H9 (cell line): ENCODE measurements around the gene MT1H. TPM values are rescaled to one million over a fixed set of nuclear protein-coding genes. Genes with fewer than 3 reads are reported as not detected.

Experiments
- DNase-seq: peaks from one replicate; pipeline ENCODE4 v3.0.0-alpha.2; 2017
- H2AFZ ChIP-seq: one replicate; pipeline ENCODE4 v1.6.1; 2013; ENCODE audit warnings: mild to moderate bottlenecking, low read length, control low read depth, moderate library complexity
- H2AK5ac ChIP-seq: 2 replicates; pipeline ENCODE4 v1.6.1; 2013; ENCODE audit warnings: low read length, control low read depth, mixed read lengths; ENCODE audit not compliant: insufficient read length
- H2BK120ac ChIP-seq: one replicate; pipeline ENCODE4 v1.6.1; 2013; ENCODE audit warnings: low read depth, mild to moderate bottlenecking, low read length, control low read depth, inconsistent platforms; ENCODE audit not compliant: poor library complexity, severe bottlenecking
- H2BK12ac ChIP-seq: 2 replicates; pipeline ENCODE4 v1.6.1; 2013; ENCODE audit warnings: low read length, control low read depth, mixed read lengths, low read depth; ENCODE audit not compliant: insufficient read length
- H2BK15ac ChIP-seq: 2 replicates; pipeline ENCODE4 v1.6.1; 2013; ENCODE audit warnings: low read depth, low read length, control low read depth
- H2BK20ac ChIP-seq: one replicate; pipeline ENCODE4 v1.6.1; 2013; ENCODE audit warnings: low read depth, mild to moderate bottlenecking, low read length, control low read depth, inconsistent platforms; ENCODE audit not compliant: poor library complexity, severe bottlenecking
- H2BK5ac ChIP-seq: 2 replicates; pipeline ENCODE4 v1.6.1; 2013; ENCODE audit warnings: low read length, control low read depth, mixed read lengths; ENCODE audit not compliant: insufficient read length
- H3K14ac ChIP-seq: 2 replicates; pipeline ENCODE4 v1.6.1; 2013; ENCODE audit warnings: low read length, control low read depth; ENCODE audit not compliant: insufficient read depth
- H3K18ac ChIP-seq: 2 replicates; pipeline ENCODE4 v1.6.1; 2013; ENCODE audit warnings: low read depth, mild to moderate bottlenecking, mixed read lengths, low read length, control low read depth; ENCODE audit not compliant: insufficient read length
- H3K23ac ChIP-seq: 2 replicates; pipeline ENCODE4 v1.6.1; 2013; ENCODE audit warnings: low read length, control low read depth, mixed read lengths, low read depth; ENCODE audit not compliant: insufficient read length
- H3K23me2 ChIP-seq: 2 replicates; pipeline ENCODE4 v1.6.1; 2013; ENCODE audit warnings: low read depth, mild to moderate bottlenecking, mixed read lengths, low read length, control low read depth; ENCODE audit not compliant: insufficient read length, poor library complexity, severe bottlenecking
- H3K27ac ChIP-seq: 2 replicates; pipeline ENCODE4 v1.5.1; 2013; ENCODE audit warnings: low read length, control low read depth, mixed read lengths, low read depth; ENCODE audit not compliant: insufficient read length
- H3K27me3 ChIP-seq: 2 replicates; pipeline ENCODE4 v1.6.1; 2013; ENCODE audit warnings: low read length, control low read depth, inconsistent platforms; ENCODE audit not compliant: insufficient read depth
- H3K4ac ChIP-seq: 2 replicates; pipeline ENCODE4 v1.6.1; 2013; ENCODE audit warnings: low read depth, mild to moderate bottlenecking, control low read depth, inconsistent platforms, low read length, moderate library complexity
- H3K4me1 ChIP-seq: 2 replicates; pipeline ENCODE4 v1.6.1; 2013; ENCODE audit warnings: low read length, control low read depth, inconsistent platforms; ENCODE audit not compliant: insufficient read depth
- H3K4me2 ChIP-seq: 2 replicates; pipeline ENCODE4 v1.6.1; 2013; ENCODE audit warnings: low read length, control low read depth, mixed read lengths; ENCODE audit not compliant: insufficient read length, insufficient read depth
- H3K56ac ChIP-seq: 2 replicates; pipeline ENCODE4 v1.6.1; 2013; ENCODE audit warnings: low read depth, mild to moderate bottlenecking, mixed read lengths, low read length, control low read depth; ENCODE audit not compliant: insufficient read length
- H3K79me1 ChIP-seq: 2 replicates; pipeline ENCODE4 v1.6.1; 2013; ENCODE audit warnings: low read depth, mild to moderate bottlenecking, moderate library complexity, low read length, control low read depth, inconsistent platforms; ENCODE audit not compliant: insufficient read depth, poor library complexity, severe bottlenecking
- H3K79me2 ChIP-seq: 2 replicates; pipeline ENCODE4 v1.6.1; 2013; ENCODE audit warnings: low read length, control low read depth, inconsistent platforms; ENCODE audit not compliant: insufficient read depth
- H3K9ac ChIP-seq: 2 replicates; pipeline ENCODE4 v1.6.1; 2013; ENCODE audit warnings: low read length, control low read depth, mixed read lengths; ENCODE audit not compliant: insufficient read length; ENCODE audit errors: extremely low read depth
- H3K9me3 ChIP-seq: one replicate; pipeline ENCODE4 v1.6.1; 2013; ENCODE audit warnings: low read depth, low read length, inconsistent platforms; ENCODE audit not compliant: control insufficient read depth
- H3T11ph ChIP-seq: one replicate; pipeline ENCODE4 v1.6.1; 2013; ENCODE audit warnings: mild to moderate bottlenecking, low read length, control low read depth, inconsistent platforms
- H4K20me1 ChIP-seq: one replicate; pipeline ENCODE4 v1.6.1; 2013; ENCODE audit not compliant: control insufficient read depth, insufficient read length, insufficient read depth
- H4K5ac ChIP-seq: 2 replicates; pipeline ENCODE4 v1.6.1; 2013; ENCODE audit warnings: low read depth, mild to moderate bottlenecking, mixed read lengths, low read length, control low read depth; ENCODE audit not compliant: insufficient read length
- H4K8ac ChIP-seq: replicated peaks from 2 replicates; pipeline ENCODE4 v1.6.1; 2013; ENCODE audit warnings: low read length, control low read depth, mixed read lengths, low read depth; ENCODE audit not compliant: insufficient read length
- H4K91ac ChIP-seq: 2 replicates; pipeline ENCODE4 v1.6.1; 2013; ENCODE audit warnings: low read depth, mild to moderate bottlenecking, moderate library complexity, mixed read lengths, low read length, control low read depth; ENCODE audit not compliant: insufficient read length
- H3K27ac Mint-ChIP-seq, 3 experiments: 2 replicates in 2 of 3; 3 replicates in 1 of 3; pipeline ENCODE4 v1.8.0; 2020 to 2021; ENCODE audit warnings: mixed read lengths in 3 of 3, mild to moderate bottlenecking in 1 of 3, moderate library complexity in 1 of 3
- H3K27me3 Mint-ChIP-seq: 2 replicates; pipeline ENCODE4 v1.8.0; 2021; ENCODE audit warnings: low read depth, mild to moderate bottlenecking, moderate library complexity, mixed read lengths
- H3K36me3 Mint-ChIP-seq, 3 experiments: 2 replicates in 2 of 3; 3 replicates in 1 of 3; pipeline ENCODE4 v1.8.0; 2020 to 2021; ENCODE audit warnings: low read depth in 3 of 3, mixed read lengths in 3 of 3; ENCODE audit not compliant: insufficient read depth in 1 of 3
- H3K4me1 Mint-ChIP-seq, 2 experiments: 2 replicates each; pipeline ENCODE4 v1.8.0; 2020; ENCODE audit warnings: mixed read lengths in 2 of 2
- H3K4me3 Mint-ChIP-seq, 2 experiments: 2 replicates in 1 of 2; 3 replicates in 1 of 2; pipeline ENCODE4 v1.8.0; 2020 to 2021; ENCODE audit warnings: mild to moderate bottlenecking in 2 of 2, mixed read lengths in 2 of 2, moderate library complexity in 1 of 2
- H3K9me3 Mint-ChIP-seq, 2 experiments: 2 replicates in 1 of 2; 3 replicates in 1 of 2; pipeline ENCODE4 v1.8.0; 2020; ENCODE audit warnings: mild to moderate bottlenecking in 2 of 2, mixed read lengths in 2 of 2, moderate library complexity in 1 of 2
- CTCF ChIP-seq: fragments of 200-600 bp; sonication (generic); conservative IDR thresholded peaks from 3 replicates; pipeline ENCODE4 v1.8.0; 2021; ENCODE audit warnings: antibody characterized with exemption, mild to moderate bottlenecking
- WGBS: extraction: QIAGEN DNeasy Blood & Tissue Kit; methylation state at CpG from one replicate; pipeline ENCODE4 v1.1.7; 2013; ENCODE audit warnings: missing lambda C conversion rate, low lambda C conversion rate, mixed read lengths; ENCODE audit not compliant: insufficient read length; ENCODE audit errors: extremely low coverage; 5-methylcytosine and 5-hydroxymethylcytosine counted together
- total RNA-seq: library from RNA; stranded (reverse); gene quantifications from 2 replicates; pipeline ENCODE4 v1.2.1, GENCODE V29; 2021

Gene MT1H
- total RNA-seq, 1 experiment from 2014 or later = 12.5 TPM

DNA sequence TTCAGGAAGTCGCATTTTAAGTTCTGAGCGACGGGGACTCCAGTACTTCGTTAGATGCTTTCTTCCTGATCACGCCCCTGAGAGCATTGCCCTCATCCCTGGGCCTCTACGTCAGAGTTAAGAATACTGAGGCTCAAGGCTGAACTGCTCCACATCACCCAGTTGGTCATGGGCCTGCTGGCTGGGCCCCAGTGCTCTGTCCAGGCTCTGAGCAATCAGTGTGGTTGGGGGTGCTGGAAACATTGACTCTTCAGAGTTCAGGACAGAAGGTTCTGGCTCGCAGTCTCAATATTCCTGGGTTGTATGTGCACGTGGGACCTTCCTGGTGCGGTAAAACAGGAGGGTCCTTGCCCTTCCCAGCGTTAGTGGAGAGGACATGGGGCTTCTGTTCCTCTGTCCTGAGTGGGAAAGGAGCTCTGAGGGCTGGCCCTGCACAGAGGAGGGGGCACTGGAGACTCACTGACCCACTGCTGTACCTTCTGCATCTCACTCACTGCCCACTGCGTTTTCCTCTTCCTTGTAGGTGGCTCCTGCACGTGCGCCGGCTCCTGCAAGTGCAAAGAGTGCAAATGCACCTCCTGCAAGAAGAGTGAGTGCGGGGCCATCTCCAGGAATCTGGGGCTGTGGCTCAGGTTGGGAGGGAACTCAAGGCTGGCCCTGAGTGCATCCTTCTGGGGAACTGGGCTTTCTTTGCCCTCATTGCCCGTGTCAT lies 43.5 kb upstream of the MT1H start:
- TF ChIP-seq CTCF = no peak
- Histone ChIP-seq H2AFZ (peak overlapping the region; percentile 9), H2BK5ac (no peak overlapping the region), H3K27ac (no peak overlapping the region), H3T11ph (no peak overlapping the region), H3K4me2 (peak overlapping the region; percentile 71), H3K23me2 (peaks cover 9% of the 10 kb centered on the region), H3K4me1 (no peaks in the 10 kb centered on the region; the same call in 1 of the 2 replicates), H3K14ac (no peak overlapping the region; the same call in 1 of the 2 replicates), H3K79me2 (no peaks in the 10 kb centered on the region), H3K23ac (no peak overlapping the region), H3K27me3 (peaks cover 62% of the 10 kb centered on the region), H2BK12ac (no peak overlapping the region), H3K56ac (no peak overlapping the region), H2AK5ac (no peak overlapping the region), H2BK15ac (no peak overlapping the region), H4K91ac (no peak overlapping the region), H2BK20ac (no peak overlapping the region), H4K5ac (no peak overlapping the region), H2BK120ac (no peak overlapping the region), H3K4ac (no peak overlapping the region), H3K9ac (no peak overlapping the region), H3K18ac (no peak overlapping the region), H3K9me3 (peaks cover 6% of the 10 kb centered on the region), H4K8ac (no peak overlapping the region), H3K79me1 (no peaks in the 10 kb centered on the region), H4K20me1 (no peaks in the 10 kb centered on the region)
- no peak for DNase-seq
- H3K9me3 Mint-ChIP-seq = peaks cover 3 to 14% of the 10 kb centered on the region in 2 experiments; a peak in 3 of 5 replicates
- no CpG with 5 or more reads among the region's 16 CpGs for WGBS
- peak overlapping the region; percentile 57 to 83 for H3K4me3 Mint-ChIP-seq
- peaks cover 39 to 45% of the 10 kb centered on the region in 2 experiments for H3K4me1 Mint-ChIP-seq
- peaks cover 94% of the 10 kb centered on the region for H3K27me3 Mint-ChIP-seq
- peaks cover 4 to 8% (median 5%) of the 10 kb centered on the region in 3 experiments; a peak in 6 of 7 replicates for H3K36me3 Mint-ChIP-seq
- H3K27ac Mint-ChIP-seq = no peak overlapping the region
